GM19324 (cell line): ENCODE results near the gene S1PR1.

Experiments
- ATAC-seq: cut with Tn5 transposase; IDR thresholded peaks from one replicate; pipeline ENCODE4 v1.9.1; 2021; ENCODE audit warnings: mild to moderate bottlenecking, moderate library complexity; ENCODE audit not compliant: unreplicated experiment, low FRiP score

Gene S1PR1

GRCh38 chr1:101244842-101245241 is 8.0 kb downstream of the S1PR1 start:
- ATAC-seq: no peak

- no peak for ATAC-seq
Observed at GRCh38 chr1:101245246-101245927, 8.6 kb downstream of the S1PR1 start.

- ATAC-seq: peak; percentile 92
Observed at GRCh38 chr1:101247404-101248287, 10.8 kb downstream of the S1PR1 start.

- ATAC-seq: no peak
Observed at GRCh38 chr1:101250222-101250621, 13.4 kb downstream of the S1PR1 start.

- no peak for ATAC-seq
Observed at GRCh38 chr1:101250656-101251272, 13.9 kb downstream of the S1PR1 start.

- no peak for ATAC-seq
Observed at GRCh38 chr1:101251504-101251903, 14.7 kb downstream of the S1PR1 start.

GRCh38 chr1:101253976-101254674 is 17.3 kb downstream of the S1PR1 start:
- ATAC-seq: no peak

GRCh38 chr1:101257500-101258325 is 20.9 kb downstream of the S1PR1 start:
- ATAC-seq: peak; percentile 88

- no peak for ATAC-seq
Observed at GRCh38 chr1:101259744-101260148, 22.9 kb downstream of the S1PR1 start.

GRCh38 chr1:101260556-101261350 is 23.9 kb downstream of the S1PR1 start:
- ATAC-seq: no peak

GRCh38 chr1:101261623-101262022 is 24.8 kb downstream of the S1PR1 start:
- ATAC-seq: no peak

- no peak for ATAC-seq
Observed at GRCh38 chr1:101262060-101262459, 25.2 kb downstream of the S1PR1 start.

GRCh38 chr1:101262630-101263348 is 26.0 kb downstream of the S1PR1 start:
- no peak for ATAC-seq

- ATAC-seq: no peak
Observed at GRCh38 chr1:101264697-101265096, 27.9 kb downstream of the S1PR1 start.

- no peak for ATAC-seq
Observed at GRCh38 chr1:101265684-101266083, 28.9 kb downstream of the S1PR1 start.

- no peak for ATAC-seq
Observed at GRCh38 chr1:101267082-101267481, 30.3 kb downstream of the S1PR1 start.

- ATAC-seq: no peak
Observed at GRCh38 chr1:101268893-101269292, 32.1 kb downstream of the S1PR1 start.

- no peak for ATAC-seq
Observed at GRCh38 chr1:101275672-101276071, 38.9 kb downstream of the S1PR1 start.
